Measurements from ENCODE around the gene LRRC74B.
"Not testable (repeated sequence)": the region's sequence is repeated elsewhere in the genome, so short reads cannot be mapped to it uniquely, and the experiment has no call there.

Gene LRRC74B

DNA sequence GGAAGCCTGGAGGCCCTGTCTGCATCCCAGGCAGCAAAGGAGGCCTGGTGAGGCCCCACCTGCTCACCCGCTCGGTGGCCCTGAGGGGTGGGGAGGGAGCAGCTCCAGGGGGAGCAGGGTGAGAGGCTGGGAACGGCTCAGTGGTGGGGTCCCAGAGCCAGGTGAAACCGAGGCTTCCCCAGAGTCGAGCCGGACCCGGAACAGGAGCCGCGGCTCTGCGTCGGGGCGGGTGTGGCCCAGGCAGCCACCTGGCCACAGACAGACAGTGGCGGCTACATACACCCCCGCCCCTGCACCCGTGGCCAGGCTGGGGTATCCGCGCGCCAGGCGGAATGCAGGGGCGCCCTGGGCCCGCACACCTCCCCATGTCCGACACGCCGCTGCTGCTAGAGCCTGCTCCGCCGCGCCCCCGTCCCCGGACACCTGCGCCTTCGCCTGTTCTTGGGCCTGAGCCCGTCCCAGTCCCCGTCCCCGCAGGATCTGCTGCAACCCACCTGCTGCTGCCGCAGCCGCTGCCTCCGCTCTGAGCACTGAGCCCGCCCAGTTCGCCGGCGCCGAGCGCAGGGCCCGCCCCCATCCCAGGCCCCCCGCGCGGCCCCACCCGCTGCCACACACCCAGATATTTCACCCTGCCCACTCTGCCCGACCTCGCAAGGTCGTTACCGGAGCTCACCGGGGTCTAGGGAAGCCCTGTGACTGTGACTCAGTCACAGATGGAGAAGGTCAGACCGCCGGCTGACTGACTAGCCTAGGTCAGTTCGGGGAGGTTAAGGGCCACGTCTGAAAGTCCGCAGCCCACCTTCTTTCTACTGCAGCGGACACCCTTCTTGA is 13.5 kb upstream of the LRRC74B start, which contains the start of gene SLC7A4:
SLC7A4 (minus strand) TSS at position 525 of the 831 bp plus-strand sequence. CDS start 749 bp downstream, outside the sequence.
- DNase-seq (ENCODE audit: low spot score), result no peak

- no peak for DNase-seq (ENCODE audit: low spot score)
Measured at GRCh38 chr22:21032868-21033688, 12.7 kb upstream of the LRRC74B start.

DNA sequence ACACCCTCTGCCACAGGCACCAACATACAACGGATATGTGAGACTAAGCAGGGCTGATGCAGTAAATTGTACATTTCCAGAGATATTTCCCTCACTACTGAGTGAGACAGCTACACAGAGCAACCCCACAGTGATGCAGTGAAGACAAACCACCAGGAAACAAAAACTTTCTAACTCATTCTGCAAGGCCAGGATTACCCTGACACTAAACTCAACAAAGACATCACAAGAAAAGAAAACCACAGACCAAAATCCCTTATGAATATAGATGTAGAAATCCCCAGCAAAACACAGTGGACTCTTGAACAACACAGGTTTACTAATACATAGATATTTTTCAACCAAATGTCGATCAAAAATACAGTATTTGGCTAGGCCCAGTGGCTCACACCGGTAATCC is 11.9 kb upstream of the LRRC74B start:
- no peak for DNase-seq (ENCODE audit: low spot score)

DNA sequence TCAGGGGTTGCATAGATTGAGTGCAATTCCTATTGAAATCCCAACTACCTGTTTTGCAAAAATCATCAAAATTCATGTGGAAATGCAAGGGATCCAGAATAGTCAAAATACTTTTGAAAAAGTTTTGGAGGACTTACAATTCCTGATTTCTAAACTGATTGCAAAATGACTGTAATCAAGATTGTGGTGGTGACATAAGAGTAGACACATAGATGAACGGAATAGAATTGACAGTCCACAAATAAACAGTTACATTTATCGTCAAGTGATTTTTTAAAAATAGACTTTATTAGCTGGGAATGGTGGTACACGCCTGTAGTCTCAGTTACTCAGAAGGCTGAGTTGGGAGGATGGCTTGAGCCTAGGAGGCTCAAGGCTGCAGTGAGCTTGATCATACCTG is 10.8 kb upstream of the LRRC74B start:
- no peak for DNase-seq (ENCODE audit: low spot score)

DNA sequence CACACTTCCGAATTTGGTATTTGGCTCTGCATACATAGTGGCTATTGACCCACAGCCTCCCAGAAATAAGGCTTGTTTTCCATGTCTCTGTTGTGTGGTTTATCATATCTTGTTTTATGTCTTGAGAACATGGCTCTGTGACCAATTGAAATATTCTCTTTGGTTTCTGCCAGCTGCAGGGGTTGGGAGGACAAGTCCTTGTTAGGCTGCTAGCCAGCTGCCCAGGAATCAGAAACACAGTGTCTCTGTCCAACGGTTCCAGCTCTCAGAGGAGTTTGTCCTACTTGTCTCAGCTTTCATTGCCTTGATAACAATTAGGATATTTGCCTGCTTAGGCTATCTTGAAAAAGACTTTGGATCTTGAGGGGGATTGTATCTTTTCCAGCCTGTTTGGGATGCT is 7.3 kb upstream of the LRRC74B start:
- no peak for DNase-seq (ENCODE audit: low spot score)

DNA sequence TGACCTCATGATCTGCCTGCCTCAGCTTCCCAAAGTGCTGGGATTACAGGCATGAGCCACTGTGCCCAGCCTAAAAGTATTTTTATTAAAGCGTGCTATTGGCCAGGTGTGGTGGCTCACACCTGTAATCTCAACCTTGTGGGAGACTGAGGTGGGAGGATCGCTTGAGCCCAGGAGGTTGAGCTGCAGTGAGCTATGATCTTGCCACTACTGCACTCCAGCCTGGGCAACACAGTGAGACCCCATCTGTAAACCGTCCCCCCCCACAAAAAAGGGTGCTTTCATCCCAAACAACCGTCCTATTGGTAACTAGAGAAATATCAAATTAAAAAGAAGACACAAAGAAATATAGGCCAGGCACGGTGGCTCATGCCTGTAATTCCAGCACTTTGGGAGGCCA is 6.6 kb upstream of the LRRC74B start:
- DNase-seq (ENCODE audit: low spot score), result not testable (repeated sequence)

- no peak for DNase-seq (ENCODE audit: low spot score)
Measured at GRCh38 chr22:21041937-21042336, 3.8 kb upstream of the LRRC74B start.

GRCh38 chr22:21042978-21043859 is 2.5 kb upstream of the LRRC74B start:
- DNase-seq (ENCODE audit: low spot score), result no peak

DNA sequence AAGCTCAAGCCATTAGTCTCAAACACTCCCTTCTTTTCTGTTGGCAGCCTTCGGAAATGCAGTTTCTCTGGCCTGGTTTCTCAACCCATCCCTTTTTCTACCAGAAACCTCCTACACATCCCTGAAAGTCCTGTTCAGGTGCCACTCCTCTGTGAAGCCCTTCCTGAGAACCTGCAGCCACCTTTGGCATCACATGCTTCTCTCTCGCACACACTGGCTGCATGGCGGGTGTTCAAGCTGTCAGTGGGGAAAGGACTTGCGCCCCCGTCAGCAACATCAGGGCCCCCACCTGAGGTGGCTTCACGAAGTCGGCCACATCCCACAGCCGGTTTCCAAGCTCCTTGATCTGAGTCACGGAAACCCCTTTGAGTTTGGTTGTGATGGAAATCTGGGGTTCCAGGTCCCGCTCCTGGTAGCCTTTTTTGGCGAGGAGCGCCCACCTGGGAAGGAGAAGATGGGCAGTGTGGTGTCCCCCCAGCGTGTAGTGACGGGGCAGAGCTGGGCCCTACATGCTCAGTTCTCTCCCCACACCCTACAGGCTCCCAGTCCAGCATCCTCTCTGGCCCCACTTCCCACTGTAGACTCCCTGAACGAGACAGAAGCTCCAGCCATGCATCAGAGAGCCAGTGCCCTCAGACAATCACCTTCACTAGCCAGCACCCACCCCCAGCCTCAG is 1.7 kb upstream of the LRRC74B start:
- no peak for DNase-seq (ENCODE audit: low spot score)

DNA sequence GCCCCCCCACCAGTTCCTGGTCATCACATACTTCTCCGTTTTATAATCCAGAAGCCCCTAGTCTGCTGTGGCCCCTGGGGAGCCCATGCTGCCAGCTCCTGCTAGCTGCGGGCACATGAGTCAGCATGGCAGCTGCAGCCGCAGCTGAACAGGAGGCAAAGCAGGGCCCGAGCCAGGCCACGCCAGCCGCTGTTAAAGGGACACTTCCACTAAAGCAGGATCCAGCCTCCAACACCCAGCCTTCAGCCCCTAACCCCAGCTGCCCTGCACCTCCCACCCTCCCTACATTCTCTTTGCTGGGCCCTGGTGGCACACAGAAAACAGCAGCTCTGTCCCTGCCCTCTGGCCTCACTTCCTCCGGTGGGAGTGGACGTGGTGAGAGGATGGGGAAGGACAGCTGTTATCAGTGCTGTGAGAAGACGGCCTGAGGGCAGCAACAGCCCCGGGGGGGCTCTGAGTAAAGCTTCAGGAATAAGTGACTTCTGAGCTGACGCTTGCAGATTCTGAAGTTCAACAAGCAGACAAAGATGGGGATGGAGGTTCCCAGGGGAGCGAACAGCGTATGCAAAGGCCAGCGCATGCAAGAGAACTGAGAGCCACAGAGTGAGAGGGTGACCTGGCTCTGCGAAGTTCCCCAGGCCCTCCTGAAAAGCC is 688 bp upstream of the LRRC74B start:
- no peak for DNase-seq (ENCODE audit: low spot score)

DNA sequence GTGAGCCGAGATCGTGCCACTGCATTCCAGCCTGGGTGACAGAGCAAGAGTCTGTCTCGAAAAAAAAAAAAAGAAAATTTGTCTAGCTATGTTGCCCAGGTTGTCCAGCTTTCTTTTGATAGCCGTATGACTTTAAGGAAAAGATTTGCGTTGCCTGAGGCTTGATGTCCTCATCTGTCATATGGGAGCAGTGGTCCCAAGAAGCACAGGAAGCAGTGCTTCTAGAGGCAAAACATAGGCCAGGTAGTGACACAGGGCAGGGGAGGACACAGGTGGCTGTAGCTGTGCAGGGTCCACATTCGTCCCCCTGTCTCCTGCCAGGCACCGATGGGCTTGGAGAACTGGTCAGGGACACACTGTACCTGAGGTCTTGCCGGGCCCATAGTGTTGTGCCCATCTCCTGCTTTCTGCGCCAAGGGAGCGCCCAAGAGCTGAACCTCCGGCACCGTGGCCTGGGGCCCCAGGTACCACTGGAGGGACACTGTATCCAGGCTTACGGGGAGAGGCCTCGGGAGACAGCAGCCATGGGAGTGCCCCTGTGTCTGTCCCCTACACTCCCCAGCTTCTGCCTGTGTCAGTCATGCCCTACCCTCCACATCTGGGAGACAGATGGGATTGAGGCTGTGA is 1.4 kb downstream of the LRRC74B start:
- no peak for DNase-seq (ENCODE audit: low spot score)

GRCh38 chr22:21047730-21048129 is 2.0 kb downstream of the LRRC74B start:
- DNase-seq (ENCODE audit: low spot score), result no peak

GRCh38 chr22:21048448-21048847 is 2.7 kb downstream of the LRRC74B start:
- DNase-seq (ENCODE audit: low spot score), result not testable (repeated sequence)

DNA sequence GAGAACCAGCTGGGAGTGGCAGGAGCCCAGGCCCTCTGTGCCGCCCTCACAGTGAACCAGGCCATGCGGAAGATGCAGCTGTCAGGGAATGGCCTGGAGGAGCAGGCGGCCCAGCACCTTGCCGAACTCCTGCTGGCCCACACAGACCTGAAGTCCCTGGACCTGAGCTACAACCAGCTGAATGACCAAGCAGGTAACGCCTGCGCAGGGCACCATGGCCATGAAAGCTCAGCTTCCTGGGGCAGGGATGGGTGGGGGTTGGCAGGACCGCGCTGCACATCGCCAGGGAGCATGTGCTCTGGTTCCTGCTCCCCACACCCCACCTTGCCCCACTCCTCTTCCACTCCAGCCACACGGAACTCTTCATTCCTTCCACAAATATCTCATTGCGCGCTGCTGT is 3.2 kb downstream of the LRRC74B start:
- DNase-seq (ENCODE audit: low spot score), result not testable (repeated sequence)

- no peak for DNase-seq (ENCODE audit: low spot score)
Measured at GRCh38 chr22:21051145-21051830, 5.5 kb downstream of the LRRC74B start.

DNA sequence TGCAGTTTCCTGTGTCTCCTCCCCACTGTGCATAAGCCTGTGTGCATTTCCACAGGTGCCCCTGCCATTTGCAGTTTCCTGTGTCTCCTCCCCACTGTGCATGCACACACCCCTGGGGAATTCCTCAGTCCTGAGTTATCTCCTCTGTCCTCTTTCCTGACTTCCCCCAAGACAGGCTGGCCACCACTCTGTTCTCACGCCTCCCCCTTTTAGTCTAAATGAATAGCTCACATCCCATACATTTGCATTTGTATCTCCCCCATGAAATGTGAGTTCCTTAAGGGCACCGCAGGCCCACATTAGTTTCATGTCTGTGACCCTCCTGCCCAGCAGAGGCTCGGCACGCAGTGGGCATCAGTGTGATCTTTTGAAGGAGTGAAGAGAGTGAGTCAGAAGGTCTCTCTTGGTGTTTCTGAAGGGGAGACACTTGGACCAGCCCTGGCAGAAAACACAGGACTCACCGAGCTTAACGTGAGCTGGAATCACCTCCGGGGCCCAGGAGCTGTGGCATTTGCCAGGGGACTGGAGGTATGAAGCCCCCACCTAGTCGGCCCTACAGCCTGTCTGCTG is 6.2 kb downstream of the LRRC74B start:
- DNase-seq (ENCODE audit: low spot score), result no peak

DNA sequence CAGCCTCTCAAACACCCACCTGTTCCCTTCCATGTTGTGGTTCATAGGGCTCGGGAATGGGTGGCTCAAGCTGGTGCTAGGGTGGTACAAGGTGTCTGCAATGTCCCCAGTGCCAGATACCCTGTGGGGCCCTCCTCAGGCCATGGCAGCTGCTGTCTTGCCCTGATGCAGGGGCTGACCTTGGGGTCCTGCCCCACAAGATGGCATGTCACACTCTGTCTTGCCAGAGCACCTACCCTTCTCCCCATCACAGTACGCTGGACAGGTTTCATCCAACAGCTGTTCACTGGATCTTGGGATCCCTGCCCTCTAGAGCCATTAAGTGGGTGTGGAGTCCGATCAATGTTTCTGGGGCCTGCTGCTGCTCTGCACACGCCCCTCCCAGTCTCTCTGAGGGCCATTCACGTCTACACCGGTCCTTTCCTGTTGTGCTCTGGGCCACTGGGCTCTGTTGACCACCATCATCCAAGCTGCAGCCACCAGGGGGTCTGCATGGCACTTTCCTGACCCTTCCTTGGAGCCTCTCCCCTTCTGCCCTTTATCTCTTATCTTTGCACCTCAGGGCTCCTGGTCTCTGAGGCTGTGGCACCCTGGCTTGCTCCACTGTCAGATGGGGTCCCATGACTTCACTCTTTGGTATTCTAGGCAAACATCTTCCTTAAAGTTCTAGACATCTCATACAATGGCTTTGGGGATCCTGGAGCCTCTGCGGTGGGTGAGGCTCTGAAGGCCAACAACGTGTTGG is 7.1 kb downstream of the LRRC74B start:
- no peak for DNase-seq (ENCODE audit: low spot score)

- no peak for DNase-seq (ENCODE audit: low spot score)
Measured at GRCh38 chr22:21054046-21054713, 8.4 kb downstream of the LRRC74B start.

Data from CD4-positive, alpha-beta T cell treated with Interleukin-6 at 100 ng/mL for 8 hours (primary cell).